GM04503 (cell line): ENCODE measurements around the gene SLC6A4.
A peak's percentile ranks its signal among the peaks of the same experiment; 100 is the strongest.

Experiments used
- DNase-seq: peaks from one replicate; pipeline ENCODE4 v3.0.0-alpha.2; 2012; ENCODE audit warnings: low read depth

Gene SLC6A4

DNA sequence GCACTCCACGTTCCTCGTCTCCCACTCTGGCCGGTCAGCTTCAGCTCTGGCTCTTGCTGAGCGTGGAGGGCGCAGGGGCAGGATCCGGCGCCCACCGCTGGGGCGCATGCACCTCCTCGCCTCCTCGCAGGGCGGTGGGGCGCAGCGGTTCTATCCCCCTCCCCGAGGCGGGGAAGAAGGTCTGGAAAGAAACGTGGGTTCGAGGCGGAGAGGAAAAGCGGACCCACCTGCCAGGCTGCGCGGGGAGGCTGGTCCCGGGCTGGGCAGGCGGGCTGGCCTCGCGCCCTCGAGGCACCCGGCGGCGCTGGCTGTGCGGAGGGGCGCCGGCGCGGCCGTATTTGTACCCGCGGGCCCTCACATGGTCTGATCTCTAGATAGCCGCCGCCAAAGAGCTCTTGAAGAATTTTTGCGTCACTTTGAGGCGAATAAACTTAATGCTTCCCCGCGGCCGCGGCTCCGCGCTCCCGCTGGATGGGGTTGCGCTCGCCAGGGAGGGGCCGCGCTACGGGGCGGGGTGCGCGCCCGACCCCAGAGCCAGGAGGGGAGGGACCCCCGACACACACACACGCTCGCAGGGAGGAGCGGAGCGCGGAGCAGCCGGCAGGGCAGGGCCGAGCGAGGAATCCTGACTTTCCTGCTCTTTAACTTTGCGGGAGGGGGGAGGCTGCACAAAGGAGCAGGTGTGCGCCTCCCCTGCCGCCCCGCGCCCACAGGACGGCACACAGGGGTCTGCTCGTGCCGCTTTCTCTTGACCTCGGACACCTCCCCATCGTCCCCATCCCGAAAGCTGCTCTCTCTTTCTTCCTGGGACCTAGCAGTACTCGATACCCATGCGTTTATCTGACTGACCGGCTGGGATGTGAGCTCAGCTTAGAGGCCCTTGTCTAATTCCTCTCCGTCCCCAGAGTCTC is at the start of gene SLC6A4:
SLC6A4 (minus strand) TSS at position 312 of the 911 bp plus-strand sequence. CDS start 13,739 bp downstream, outside the sequence.
- no peak for DNase-seq

DNA sequence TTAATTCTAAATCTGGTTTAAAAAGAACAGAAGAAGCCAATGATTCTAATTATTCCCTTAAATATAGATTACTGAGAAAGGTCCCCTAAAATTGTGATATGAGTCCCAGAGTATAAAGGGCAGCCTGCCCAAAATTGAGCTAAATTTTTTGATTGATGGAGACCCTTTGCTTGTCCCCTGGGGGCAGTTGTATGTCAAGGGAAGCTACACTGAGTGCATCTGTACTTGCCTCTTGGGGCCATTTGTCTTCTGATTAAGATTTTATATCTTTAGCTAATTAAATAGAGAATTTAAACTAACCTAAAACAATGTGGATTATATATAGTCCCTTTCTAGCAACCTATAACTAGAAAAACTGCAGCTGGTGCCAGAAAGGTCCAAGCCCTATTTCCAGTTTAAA is 43.7 kb upstream of the SLC6A4 start:
- DNase-seq = no peak

DNA sequence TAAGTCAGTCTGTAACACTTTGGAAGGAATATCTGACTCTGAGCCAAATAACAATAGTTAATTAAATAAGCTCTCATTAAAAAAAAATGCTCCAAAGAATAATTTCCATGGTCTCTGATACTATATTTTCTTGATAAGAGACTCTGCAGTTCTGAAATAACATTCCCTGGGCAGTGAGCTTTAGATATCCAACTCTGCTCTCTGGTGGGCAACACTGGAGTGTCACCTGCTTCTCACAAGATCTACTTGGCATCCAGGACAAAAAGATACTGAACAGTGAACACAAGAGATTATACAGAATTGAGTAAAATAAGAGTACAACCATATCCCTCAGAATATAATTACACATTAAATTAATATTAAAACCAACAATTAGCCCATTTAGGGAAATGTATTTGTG is 42.5 kb upstream of the SLC6A4 start:
- DNase-seq = no peak

DNA sequence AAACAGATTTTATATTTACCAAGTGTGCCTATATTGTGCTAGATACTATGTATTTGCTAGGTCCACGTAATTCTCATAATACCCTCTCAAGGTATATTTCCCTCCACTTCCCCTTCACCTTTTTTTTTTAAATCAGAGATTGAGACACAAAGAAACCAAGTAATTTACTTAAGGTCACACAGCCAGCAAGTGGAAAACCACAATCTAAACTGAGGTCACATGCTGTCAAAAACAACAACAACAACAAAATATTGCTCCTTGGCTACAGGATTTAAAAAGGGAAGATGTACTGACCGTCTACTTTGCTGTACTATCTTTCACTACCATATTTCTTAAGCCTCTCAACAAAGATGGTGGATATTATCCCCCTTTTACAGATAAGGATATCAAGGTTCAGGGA is 40.4 kb upstream of the SLC6A4 start:
- DNase-seq = no peak

DNA sequence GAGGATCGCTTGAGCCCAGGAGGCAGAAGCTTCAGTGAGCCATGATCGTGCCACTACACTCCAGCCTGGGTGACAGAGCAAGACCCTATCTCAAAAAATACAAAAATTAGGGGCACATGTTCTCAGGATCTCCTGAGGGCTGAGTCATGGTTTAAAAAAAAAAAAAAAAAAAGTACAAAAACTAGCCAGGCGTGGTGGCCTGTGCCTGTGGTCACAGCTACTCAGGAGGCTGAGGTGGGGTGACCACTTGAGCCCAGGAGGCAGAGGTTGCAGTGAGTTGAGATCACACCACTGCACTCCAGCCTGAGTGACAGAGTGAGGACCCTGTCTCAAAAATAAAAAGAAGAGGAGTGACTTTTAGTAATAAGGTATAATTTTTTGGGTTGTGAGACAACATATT is 39.4 kb upstream of the SLC6A4 start:
- no peak for DNase-seq

DNA sequence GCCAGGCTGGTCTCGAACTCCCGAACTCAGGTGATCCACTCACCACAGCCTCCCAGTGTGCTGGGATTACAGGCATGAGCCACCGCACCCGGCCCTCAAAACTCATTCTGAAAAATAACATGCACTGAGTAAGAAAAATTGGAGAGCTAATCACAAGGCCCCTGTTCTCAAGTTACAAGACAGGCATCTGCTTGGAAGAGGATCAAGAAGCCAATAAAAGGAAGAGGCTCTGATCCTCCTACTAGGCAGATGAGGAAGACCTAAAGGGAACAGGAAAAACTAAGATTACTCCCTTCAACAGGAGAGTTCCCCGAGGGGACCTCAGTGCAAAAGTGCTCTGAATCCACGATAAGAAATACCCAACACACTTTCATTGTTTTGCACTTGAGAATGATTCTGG is 37.9 kb upstream of the SLC6A4 start:
- no peak for DNase-seq

DNA sequence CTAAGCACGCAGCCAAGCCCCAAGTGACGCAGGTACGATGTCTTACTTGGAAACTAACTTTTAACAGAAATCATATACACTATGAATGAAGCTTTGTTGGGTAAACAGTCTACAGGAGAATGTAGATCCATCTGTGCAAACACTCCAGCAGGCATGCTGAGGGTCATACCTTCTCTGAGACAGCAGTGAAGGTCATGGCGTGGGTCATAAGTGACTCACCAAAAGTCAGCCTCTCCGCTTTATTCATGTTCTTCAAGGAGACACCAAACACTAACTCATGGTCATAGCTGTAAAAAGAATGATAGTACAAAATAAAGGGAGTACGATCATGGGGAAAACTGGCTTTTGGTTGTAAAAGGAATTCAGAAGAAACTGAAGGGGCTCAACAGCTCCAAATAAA is 35.6 kb upstream of the SLC6A4 start:
- DNase-seq = no peak

DNA sequence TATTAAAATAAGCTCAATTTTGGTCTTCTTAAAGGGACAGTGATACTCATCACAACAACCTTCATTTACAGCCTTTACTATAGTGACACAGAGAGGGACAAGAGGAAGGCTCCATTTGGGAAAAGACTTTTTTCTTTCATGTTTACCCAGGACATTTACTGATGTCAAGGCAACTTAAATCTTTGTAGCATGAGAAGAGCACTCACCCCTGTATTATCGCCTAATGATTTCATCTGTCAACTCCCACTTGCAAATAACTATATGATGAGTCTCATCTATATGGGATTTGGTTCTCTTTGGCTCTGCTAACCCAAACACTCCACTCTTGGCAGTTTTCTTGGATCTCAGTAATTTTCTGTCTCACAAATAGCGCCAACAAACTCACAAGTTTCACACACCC is 32.1 kb upstream of the SLC6A4 start:
- DNase-seq = no peak

DNA sequence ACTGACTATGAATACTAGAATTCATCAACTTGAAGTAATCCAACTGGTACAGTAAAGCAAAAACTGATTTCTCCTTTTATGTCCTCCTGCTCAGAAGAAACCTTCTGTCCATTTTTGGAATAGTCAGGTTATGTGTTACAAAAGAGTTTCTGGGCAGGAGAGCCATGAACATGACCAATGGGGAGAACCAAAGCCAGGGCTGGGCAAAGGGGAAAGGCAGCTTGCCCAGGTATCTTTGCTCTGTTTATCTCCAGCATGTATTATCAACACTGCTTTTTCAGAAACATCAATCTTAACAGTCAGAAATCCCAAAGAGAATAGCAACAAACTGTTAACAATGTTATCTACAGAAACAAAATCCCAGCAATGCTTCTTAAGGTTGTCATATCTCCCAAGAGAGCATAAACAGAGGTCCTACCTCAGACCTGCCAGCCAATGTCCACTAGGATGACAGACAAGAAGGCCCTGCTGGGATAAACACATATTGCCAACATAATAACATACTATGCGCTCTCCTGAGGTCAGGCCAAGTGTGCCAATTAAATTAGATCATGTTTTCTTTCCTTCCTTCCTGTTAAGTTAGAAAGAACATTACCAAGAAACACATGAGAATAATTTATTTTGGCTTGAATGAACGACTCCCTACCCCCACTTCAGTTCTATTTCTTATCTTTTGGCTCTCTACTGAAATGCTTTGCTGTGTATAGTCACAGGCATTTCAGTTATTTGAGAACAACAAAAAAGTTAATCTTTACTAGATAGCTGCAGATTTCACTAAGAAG is 28.2 kb upstream of the SLC6A4 start:
- no peak for DNase-seq

DNA sequence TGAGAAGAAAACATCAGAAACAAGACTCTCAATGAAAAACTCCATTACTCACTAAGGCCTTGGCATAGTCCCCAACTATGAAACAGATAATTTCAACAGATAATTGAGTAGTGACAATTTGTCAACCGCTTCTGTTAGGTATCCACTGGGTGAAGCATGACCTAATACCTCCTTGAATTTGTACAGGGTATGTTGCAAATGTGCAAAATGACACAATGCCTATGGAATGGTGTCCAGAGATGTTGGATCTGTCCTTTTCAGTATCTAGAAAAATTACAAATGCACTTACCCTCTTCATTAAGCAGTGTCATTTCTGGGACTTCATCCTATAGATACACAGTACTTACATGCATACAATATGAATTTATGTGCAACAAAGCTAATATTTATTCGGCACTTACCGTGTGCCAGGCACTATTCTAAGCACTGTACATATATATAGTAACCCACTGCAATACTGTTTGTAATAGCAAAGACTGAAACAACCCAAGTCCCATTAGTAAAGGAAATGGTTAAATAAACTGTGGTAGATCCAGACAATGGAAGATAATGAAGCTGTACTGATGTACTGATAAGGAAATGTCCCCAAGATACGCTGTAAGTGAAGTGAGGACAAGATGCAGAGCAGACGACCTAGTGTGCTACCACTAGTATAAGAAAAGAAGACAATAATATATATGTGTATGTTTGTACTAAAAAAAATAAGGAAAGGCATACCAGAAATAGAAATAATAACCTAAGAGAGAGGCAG is 21.4 kb upstream of the SLC6A4 start:
- peak; percentile 38 for DNase-seq

DNA sequence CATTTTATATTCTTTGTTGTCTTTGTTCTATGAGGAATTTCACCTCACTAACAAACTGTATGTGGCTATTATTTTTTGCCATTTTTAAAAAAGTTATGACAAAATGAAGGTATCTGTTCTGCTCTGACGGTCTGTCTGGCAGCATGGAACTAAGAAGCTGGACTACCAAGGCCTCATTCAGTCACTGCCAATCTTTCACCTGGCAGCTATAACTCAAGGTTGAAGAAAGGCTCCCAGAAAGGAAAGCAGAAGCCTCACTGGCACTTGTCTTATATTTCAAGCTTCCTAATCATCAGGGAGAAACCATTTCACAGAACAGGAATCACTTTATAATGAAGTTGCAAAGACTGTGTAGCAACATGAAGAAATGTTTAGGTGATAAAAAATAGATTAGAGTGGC is 18.7 kb upstream of the SLC6A4 start:
- DNase-seq = no peak

DNA sequence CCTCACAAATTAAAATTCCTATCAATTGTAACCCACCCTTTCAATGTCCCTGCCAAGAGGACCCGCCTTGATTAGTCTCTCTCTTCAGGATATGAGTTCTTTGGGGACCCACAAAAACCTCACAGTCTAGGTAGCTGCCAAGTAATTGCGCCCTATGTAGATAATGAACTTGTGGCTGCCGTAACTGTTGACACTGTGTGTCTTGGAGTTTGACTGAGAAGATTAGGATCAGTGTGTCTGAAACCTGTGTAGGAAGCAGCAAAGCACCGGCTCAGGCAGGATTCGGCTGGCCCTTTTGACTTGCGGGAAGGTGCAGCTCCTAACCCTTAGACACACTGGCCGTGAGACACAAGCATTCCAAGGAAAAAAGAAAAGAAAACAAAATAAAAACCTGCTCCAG is 17.8 kb upstream of the SLC6A4 start:
- no peak for DNase-seq

DNA sequence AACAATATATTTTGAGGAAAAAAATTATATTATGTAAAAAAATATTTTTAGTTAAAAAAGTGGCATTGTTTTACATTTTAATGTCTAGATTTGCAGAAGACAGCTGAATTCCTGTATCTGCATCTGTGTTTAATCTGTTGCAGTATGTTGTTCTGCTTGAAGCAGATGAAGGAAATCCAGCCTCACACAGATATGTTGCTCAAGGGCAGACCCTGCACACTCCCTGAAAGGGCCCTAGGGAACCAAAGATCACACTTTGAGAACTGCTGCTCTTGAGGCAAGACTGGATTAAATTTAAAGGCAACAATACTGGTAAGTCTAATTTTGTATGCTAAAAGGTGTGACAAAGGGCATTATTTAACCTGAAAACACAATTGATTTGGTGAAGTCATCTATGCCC is 16.4 kb upstream of the SLC6A4 start:
- no peak for DNase-seq

DNA sequence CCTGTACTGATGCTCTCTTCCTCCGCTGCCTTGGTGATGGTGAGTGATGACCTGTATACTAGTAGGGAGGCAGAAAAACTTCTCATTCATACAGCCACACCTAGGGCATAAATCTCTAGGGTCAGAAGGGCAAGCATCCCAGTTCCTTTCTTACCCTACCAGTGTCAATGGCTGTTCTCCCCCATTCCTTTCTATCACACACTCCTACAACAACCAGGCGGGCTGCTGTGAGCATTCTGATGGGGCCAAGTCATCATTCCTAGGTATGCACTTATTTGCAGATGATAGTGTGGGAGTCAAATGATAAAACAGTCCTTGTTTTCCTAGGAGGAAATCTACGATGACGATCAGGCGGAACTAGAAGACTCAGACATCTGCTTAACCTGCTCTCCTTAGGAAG is 14.0 kb upstream of the SLC6A4 start:
- DNase-seq = no peak

DNA sequence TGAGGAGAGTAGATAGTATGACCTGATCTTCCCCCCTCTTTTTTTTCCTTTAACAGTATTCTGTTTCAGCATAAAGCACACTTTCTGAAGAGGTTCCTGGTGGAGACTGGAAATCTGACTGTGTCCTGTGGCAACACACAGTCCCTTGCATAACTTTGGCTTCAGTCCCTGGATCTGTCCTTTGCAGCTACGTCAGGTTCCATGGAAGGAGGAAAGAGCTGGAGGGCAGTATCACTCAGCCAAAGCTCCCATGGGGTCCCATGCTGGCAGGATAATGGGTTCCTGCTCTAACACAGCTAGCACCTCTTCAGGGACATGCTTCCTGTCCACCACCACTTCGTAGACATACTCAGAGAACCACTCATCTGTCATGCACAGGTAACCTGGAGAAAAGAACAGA is 13.3 kb upstream of the SLC6A4 start:
- no peak for DNase-seq

DNA sequence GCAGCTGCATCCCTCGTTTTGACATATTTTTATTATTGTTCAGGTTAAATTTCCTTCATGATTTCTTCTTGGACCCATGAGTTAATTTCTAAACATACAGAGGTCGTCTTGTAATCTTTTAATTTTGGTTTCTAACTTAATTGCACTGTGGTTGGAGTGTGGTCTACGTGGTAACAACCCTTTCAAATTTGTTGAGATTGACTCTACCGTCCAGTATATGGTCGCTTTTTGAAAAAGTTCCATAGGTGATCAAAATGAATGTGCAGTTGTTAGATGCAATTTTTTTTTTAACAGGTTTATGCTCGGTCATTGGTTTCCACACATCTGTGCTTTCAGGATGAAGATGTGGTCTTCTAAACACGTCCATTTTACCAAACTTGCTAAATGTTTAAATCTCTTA is 11.0 kb upstream of the SLC6A4 start:
- no peak for DNase-seq

DNA sequence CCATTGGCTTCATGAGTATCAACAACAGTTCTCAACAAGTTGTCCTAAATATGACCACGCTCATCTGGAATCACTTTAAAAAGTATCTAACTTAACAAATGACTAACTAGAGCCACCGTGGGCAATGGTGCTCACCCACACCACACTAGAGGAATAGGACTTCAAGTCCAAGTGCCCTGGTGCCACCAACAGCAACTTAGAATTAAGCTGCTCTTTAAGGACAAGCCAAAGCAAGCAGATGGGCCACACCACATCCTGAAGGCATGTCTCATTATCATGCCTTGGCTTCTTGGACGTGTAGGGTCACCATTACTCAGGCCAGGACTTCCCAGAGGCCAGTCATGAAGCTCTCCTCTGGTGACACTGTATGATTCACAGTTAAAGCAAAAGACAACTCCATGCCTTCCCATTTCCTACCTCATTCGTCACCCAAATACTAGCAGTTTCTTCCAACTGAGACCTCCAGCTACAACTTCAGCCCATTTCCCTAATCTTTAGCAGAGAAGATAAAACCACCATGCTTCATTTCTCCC is 9.4 kb upstream of the SLC6A4 start:
- DNase-seq = peak; percentile 68

DNA sequence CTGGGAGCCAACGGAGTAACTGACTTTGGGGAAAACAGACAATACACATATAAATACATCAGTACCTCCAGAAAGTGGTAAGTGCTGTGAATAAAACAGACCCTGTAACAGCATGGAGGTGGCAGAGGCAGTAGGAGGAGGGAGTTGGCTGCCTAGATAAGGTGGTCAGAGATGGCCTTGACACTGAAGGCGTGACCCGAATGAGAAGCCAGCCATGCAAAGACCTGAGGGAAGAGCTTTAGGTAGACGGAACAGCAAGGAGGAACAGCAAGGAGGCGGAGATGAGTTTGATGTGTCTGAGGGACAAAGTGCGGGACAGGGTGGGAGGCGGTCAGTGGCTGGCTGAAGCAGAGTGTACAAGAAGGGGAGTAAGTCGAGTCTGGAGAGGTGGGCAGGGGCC is 8.1 kb upstream of the SLC6A4 start:
- DNase-seq = no peak

DNA sequence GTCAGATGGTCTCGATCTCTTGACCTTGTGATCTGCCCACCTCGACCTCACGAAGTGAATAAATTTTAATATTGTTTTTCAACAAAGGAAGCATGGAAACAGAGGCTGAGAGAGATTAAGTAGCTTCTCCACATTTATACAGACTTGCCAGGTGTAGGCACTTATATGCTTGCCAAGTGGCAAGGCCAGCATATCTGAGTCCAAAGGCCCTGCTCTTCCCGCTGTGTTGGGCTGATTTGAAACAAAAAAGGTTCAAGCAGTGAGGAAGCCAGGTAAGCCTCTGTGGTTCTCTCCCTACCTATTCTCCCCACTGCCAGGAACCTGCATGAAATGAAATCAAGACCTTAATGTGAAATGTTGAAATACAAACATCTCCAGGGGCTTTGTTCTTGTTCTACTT is 7.5 kb upstream of the SLC6A4 start:
- no peak for DNase-seq

DNA sequence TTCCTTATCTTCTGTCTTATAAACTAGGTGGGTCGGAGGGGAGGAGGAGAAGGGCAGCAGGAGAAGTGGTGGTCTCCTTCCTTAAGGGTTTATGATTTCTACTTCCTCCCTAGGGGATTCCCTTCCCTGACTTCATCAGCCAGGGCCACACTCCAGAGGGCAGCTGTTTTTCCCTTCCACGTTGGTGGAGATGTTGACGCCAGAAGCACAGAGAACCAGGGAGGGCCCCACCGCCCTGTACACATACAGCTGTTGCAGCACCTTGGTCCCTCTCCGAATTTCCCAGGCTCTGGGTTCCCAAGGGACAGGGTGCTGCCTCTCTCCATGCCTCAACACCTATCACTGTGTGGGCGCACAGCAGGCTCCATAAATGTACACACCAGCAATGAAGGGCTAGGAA is 5.6 kb upstream of the SLC6A4 start:
- DNase-seq = no peak

DNA sequence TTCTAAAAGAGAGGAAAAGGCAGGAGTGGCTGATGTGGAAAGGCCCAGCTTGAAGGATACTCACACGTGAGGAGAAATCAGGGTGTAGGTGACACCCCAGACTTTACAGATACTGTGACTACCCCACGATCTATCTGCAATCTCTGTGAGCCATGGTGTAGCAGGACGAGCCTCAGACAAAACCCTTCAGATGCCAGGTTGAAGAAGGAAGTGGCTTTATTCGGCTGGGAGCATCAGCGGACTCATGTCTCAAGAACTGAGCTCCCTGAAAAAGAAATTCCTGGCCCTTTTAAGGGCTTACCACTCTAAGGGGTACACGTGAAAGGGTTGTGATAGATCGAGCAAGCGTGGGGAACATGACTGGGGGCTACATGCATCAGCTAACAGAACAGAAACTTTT is 4.7 kb upstream of the SLC6A4 start:
- DNase-seq = no peak

DNA sequence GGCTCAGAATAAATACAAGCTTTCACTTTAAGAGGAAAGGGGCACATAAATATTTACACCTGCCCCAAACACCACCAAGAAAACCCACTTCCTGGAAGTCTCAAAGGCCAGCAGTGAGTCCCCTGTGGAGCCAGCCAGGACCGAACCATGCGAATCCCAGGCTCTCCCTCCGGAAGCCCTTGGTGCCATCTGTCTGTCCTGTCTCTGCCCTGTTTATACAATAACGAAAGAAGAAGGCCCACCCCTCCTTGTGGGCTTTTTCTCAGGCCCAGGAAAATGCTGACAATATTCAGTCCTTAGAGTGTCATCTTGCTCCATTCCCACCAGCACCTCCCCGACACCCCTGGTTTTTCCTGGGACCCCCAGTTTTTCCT is 3.6 kb upstream of the SLC6A4 start:
- DNase-seq = no peak
